Thoracic aorta (tissue), 2 donors: ENCODE results near the gene PDE4D. TPM values are rescaled to one million over a fixed set of nuclear protein-coding genes. Genes with fewer than 3 reads are reported as not detected.
A peak's percentile ranks its signal among the peaks of the same experiment; 100 is the strongest.

Experiments used
- ATAC-seq: fragments of 150-250 bp; one replicate; pipeline ENCODE4 v1.8.0; 2017; ENCODE audit warnings: low read depth; ENCODE audit not compliant: insufficient number of reproducible peaks, low FRiP score
- DNase-seq: peaks from one replicate; pipeline ENCODE4 v3.0.0-alpha.2; 2020; ENCODE audit warnings: low spot score
- H3K27ac ChIP-seq, 2 donors: fragments of 200-600 bp; sonication (generic); 1 replicate in 1 of 2; 2 replicates in 1 of 2; pipeline ENCODE4 v1.5.1; 2016; ENCODE audit warnings: mild to moderate bottlenecking in 2 of 2, moderate library complexity in 2 of 2
- H3K27me3 ChIP-seq: fragments of 200-600 bp; sonication (generic); replicated peaks from 2 replicates; pipeline ENCODE4 v1.6.0; 2016; ENCODE audit warnings: mild to moderate bottlenecking; ENCODE audit not compliant: insufficient read depth
- H3K36me3 ChIP-seq: fragments of 200-600 bp; sonication (generic); one replicate; pipeline ENCODE4 v1.5.1; 2016
- H3K4me1 ChIP-seq, 2 donors: fragments of 200-600 bp; sonication (generic); 1 replicate in 1 of 2; 2 replicates in 1 of 2; pipeline versions ENCODE4 v1.5.1 to v1.6.0; 2016; ENCODE audit warnings: low read depth in 2 of 2, mild to moderate bottlenecking in 1 of 2; ENCODE audit not compliant: control insufficient read depth in 1 of 2
- H3K4me3 ChIP-seq: fragments of 200-600 bp; sonication (generic); 2 replicates; pipeline ENCODE4 v1.5.1; 2016; ENCODE audit warnings: mild to moderate bottlenecking
- H3K9me3 ChIP-seq: fragments of 200-600 bp; sonication (generic); 2 replicates; pipeline ENCODE4 v1.5.1; 2016
- total RNA-seq, 2 donors: library from RNA; depleted of rRNA; stranded (reverse); fragments of >200 nt; gene quantifications; one replicate each; pipeline versions ENCODE4 v1.1.0 to v1.2.3, GENCODE V29; 2016
- TF ChIP-seq, protein P1 (sequence below): fragments of 200-600 bp; sonication (generic); IDR thresholded peaks from one replicate; pipeline ENCODE4 v1.5.1; 2019; ENCODE audit warnings: antibody characterized with exemption

Gene PDE4D
- total RNA-seq, 2 donors from 2014 or later, result 34.0 to 85.8 TPM

DNA sequence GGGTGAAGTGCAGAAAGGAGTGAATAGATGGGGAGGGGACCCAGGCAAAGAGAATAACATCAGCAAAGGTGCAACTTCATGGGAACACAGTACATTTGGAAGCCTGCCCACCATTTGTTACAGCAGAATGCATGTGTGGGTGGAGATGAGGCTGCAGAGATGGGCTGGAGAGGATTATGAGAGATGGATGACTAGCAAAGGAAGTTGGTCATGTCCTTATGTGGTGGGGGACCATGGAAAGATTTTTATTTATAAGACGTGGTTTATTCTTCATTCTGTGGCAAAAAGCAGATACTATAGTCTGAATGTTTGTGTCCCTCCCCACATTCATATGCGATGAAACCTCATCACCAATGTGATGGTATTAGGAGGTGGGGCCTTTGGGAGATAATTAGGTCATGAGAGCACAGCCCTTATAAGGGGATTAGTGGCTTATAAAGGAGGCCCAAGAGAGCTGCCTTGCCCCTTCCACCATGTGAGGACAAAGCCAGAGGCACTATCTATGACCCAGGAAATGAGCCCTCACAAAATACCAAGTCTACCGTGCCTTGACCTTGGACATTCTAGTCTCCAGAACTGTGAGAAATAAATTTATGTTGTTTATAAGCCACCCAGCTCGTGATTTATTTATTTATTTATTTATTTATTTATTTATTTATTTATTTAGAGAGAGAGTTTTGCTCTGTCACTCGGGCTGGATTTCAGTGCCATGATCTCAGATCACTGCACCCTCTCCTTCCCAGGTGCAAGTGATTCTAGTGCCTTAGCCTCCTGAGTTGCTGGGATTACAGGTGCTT lies 827.0 kb downstream of the PDE4D start:
- Histone ChIP-seq H3K27ac (no peak overlapping the region), H3K27me3 (no peaks in the 10 kb centered on the region), H3K36me3 (no peaks in the 10 kb centered on the region), H3K4me3 (no peak overlapping the region), H3K4me1 (peaks cover 0 to 8% of the 10 kb centered on the region in 2 donors), H3K9me3 (no peaks in the 10 kb centered on the region)
- ATAC-seq, result no peak
- TF ChIP-seq, protein P1, sequence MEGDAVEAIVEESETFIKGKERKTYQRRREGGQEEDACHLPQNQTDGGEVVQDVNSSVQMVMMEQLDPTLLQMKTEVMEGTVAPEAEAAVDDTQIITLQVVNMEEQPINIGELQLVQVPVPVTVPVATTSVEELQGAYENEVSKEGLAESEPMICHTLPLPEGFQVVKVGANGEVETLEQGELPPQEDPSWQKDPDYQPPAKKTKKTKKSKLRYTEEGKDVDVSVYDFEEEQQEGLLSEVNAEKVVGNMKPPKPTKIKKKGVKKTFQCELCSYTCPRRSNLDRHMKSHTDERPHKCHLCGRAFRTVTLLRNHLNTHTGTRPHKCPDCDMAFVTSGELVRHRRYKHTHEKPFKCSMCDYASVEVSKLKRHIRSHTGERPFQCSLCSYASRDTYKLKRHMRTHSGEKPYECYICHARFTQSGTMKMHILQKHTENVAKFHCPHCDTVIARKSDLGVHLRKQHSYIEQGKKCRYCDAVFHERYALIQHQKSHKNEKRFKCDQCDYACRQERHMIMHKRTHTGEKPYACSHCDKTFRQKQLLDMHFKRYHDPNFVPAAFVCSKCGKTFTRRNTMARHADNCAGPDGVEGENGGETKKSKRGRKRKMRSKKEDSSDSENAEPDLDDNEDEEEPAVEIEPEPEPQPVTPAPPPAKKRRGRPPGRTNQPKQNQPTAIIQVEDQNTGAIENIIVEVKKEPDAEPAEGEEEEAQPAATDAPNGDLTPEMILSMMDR, result no peak
- no peak for DNase-seq

DNA sequence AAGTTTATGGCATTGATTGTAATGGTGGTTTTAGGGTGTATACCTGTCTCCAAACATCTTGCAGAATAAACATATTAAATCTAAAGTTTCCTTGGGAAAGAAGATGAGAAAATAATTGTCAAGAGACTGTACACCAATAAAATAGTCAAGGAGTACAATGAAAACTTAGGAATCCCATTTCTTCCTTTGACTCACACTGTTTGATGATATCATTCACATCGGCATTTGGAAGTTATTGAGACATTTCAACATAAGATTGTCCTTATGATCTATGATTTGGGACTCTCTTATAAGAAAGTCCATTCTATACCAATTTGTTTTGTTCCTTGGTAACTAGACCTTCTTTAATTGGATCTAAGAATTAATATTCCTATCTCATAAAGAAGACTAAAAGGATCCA lies 828.0 kb downstream of the PDE4D start:
- Histone ChIP-seq H3K9me3 (no peaks in the 10 kb centered on the region), H3K36me3 (no peaks in the 10 kb centered on the region), H3K27ac (no peak overlapping the region), H3K4me3 (no peak overlapping the region), H3K27me3 (no peaks in the 10 kb centered on the region), H3K4me1 (peaks cover 0 to 8% of the 10 kb centered on the region in 2 donors)
- ATAC-seq (no peak), DNase-seq (no peak)
- TF ChIP-seq, protein P1, result no peak

DNA sequence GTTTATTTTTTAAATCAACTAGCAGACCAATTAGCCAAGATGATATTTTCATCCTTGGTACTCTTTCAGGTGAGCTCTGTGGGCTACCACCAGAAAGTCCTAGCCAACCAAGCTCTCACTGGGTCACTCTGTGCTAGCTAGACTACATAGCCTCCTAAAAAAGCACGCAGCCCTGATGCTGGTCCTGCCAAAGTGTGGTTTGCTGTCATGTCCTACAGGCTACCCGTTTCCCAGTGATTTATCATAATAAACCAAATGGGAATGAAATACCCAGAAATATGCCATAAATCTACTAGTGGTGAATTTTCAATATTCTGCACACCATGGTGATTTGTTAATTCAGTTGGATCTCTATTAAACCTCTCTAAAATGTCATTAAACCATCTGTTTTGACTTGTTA lies 829.2 kb downstream of the PDE4D start:
- no peak overlapping the region for H3K27ac ChIP-seq
- no peaks in the 10 kb centered on the region for H3K27me3 ChIP-seq
- no peaks in the 10 kb centered on the region for H3K9me3 ChIP-seq
- H3K4me1 ChIP-seq, result peaks cover 0 to 8% of the 10 kb centered on the region in 2 donors
- no peaks in the 10 kb centered on the region for H3K36me3 ChIP-seq
- no peak overlapping the region for H3K4me3 ChIP-seq
- DNase-seq, result no peak
- TF ChIP-seq, protein P1, result no peak
- no peak for ATAC-seq

DNA sequence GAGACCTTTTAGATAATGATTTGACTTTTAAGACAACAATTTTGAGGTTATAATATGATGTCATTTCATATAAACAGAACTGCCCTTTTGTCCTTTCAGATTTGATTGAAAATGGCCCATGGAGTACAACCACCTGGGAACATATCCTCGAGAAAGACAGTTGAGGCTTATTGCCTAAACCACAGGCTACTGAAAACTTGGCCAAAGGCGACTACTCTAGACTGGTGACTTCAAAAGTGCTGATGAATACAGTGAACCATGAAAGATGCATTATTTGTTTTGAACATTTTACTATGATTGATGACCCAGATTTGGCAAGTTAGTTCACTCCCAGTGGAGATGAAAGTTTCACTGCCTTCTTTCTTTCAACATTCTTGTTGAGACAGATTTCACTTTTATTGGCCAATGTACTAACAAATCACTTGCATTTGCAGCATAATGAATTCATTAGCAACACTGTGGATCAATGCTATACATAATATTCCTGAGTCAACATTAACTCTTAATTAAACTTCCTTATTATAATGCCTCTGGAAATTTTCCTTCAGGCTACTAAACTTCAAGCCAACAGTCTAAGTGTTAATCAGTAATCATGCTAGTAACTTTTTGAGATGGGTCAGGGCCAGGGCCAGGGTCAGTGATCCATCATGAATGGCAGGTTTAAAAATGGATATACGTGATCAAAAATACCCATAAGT lies 830.4 kb downstream of the PDE4D start:
- no peaks in the 10 kb centered on the region for H3K9me3 ChIP-seq
- TF ChIP-seq, protein P1, result no peak
- no peak for DNase-seq
- H3K27ac ChIP-seq, result no peak overlapping the region
- H3K4me1 ChIP-seq, result peaks cover 0 to 8% of the 10 kb centered on the region in 2 donors
- ATAC-seq, result peak; percentile 19
- H3K27me3 ChIP-seq, result no peaks in the 10 kb centered on the region
- H3K36me3 ChIP-seq, result no peaks in the 10 kb centered on the region
- H3K4me3 ChIP-seq, result no peak overlapping the region

DNA sequence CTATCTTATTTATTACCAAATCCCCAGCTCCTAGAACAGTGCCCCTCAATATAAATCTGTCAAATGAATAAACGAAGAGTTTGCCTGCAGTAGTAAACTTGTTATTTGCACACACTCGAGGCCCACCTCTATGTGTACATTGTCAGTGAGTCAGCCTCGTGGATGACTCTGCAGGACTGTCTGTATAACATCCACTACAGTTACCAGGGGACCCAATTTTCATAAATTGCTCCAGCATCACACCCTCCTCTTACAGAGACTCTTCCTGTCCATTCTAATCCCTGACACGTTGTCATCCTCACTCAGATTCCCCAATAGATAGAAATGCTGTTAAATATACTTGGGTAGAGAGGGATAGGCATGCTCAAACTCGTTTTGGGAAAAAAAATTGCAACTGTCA lies 832.1 kb downstream of the PDE4D start:
- peaks cover 0 to 8% of the 10 kb centered on the region in 2 donors for H3K4me1 ChIP-seq
- no peak overlapping the region for H3K4me3 ChIP-seq
- DNase-seq (no peak), ATAC-seq (no peak)
- H3K27me3 ChIP-seq, result no peaks in the 10 kb centered on the region
- TF ChIP-seq, protein P1, result no peak
- no peak overlapping the region for H3K27ac ChIP-seq
- no peaks in the 10 kb centered on the region for H3K36me3 ChIP-seq
- H3K9me3 ChIP-seq, result no peaks in the 10 kb centered on the region
